ENCODE measurements around the gene SH2B3.

DNA sequence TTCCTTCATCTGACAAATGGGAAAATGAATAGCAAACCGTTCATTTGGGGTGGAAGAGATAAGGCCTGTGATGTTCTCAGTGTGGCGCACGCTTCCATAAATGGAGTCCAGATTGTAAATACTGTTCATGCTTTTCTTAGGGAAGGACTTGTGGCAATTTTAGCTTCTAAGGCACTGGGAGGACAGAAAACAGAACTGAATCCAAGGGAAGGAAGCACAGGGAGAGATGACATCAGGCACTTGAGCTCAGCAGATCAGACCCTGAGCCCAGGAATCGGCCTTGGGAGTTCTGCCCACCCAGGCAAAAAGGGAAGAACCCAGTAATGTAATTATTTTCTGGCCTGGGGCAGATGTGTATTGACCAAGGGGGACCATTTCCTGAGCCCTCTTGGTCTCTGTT lies 7.2 kb upstream of the SH2B3 start:
- TF ChIP-seq CTCF (IDR thresholded peaks at IDR 0.05; ENCODE audit: low read depth, low read length, poor library complexity, severe bottlenecking) (no peak), EZH2phosphoT487 (IDR thresholded peaks at IDR 0.05; ENCODE audit: borderline replicate concordance, low read length) (no peak)

Measured in DOHH2 (cell line).